KMS-11 (cell line): ENCODE measurements around the gene NEK7.

Experiments used
- H2AFZ ChIP-seq: fragments of 200-600 bp; sonication (generic); 2 replicates; pipeline ENCODE4 v1.6.1; 2016; ENCODE audit warnings: antibody characterized with exemption, mixed run types, low read depth
- H3K27ac ChIP-seq: fragments of 200-600 bp; sonication (generic); 2 replicates; pipeline ENCODE4 v1.6.1; 2016; ENCODE audit warnings: mild to moderate bottlenecking, mixed run types
- H3K27me3 ChIP-seq: fragments of 200-600 bp; sonication (generic); 2 replicates; pipeline ENCODE4 v1.6.1; 2017; ENCODE audit warnings: mild to moderate bottlenecking, low read depth, mixed run types, moderate library complexity; ENCODE audit not compliant: insufficient read depth
- H3K36me3 ChIP-seq: fragments of 200-600 bp; sonication (generic); 2 replicates; pipeline ENCODE4 v1.6.1; 2017; ENCODE audit warnings: mild to moderate bottlenecking, mixed run types; ENCODE audit not compliant: insufficient read depth
- H3K4me1 ChIP-seq: fragments of 200-600 bp; sonication (generic); 2 replicates; pipeline ENCODE4 v1.6.1; 2016; ENCODE audit warnings: mild to moderate bottlenecking, low read depth, mixed run types; ENCODE audit not compliant: poor library complexity, severe bottlenecking
- H3K4me2 ChIP-seq: fragments of 200-600 bp; sonication (generic); 2 replicates; pipeline ENCODE4 v1.7.0; 2016; ENCODE audit warnings: mild to moderate bottlenecking, mixed run types
- H3K4me3 ChIP-seq: fragments of 200-600 bp; sonication (generic); IDR thresholded peaks from 2 replicates; pipeline ENCODE4 v1.6.1; 2017; ENCODE audit warnings: low read depth, low read length, mixed read lengths; ENCODE audit not compliant: insufficient read depth
- H3K79me2 ChIP-seq: fragments of 200-600 bp; sonication (generic); 2 replicates; pipeline ENCODE4 v1.6.1; 2016; ENCODE audit warnings: low read depth, mixed run types; ENCODE audit not compliant: insufficient read depth
- H3K9ac ChIP-seq: fragments of 200-600 bp; sonication (generic); 2 replicates; pipeline ENCODE4 v1.6.1; 2016; ENCODE audit warnings: mild to moderate bottlenecking, mixed run types
- H4K20me1 ChIP-seq: fragments of 200-600 bp; sonication (generic); 2 replicates; pipeline ENCODE4 v1.6.1; 2016; ENCODE audit warnings: mild to moderate bottlenecking, mixed run types; ENCODE audit not compliant: insufficient read depth
- TF ChIP-seq, protein P1 (sequence below): fragments of 200-600 bp; sonication (generic); conservative IDR thresholded peaks from 2 replicates; pipeline ENCODE4 v1.6.1; 2017; ENCODE audit warnings: low read depth, mild to moderate bottlenecking, antibody characterized with exemption, low read length, moderate library complexity, mixed read lengths

The NEK7 gene

DNA sequence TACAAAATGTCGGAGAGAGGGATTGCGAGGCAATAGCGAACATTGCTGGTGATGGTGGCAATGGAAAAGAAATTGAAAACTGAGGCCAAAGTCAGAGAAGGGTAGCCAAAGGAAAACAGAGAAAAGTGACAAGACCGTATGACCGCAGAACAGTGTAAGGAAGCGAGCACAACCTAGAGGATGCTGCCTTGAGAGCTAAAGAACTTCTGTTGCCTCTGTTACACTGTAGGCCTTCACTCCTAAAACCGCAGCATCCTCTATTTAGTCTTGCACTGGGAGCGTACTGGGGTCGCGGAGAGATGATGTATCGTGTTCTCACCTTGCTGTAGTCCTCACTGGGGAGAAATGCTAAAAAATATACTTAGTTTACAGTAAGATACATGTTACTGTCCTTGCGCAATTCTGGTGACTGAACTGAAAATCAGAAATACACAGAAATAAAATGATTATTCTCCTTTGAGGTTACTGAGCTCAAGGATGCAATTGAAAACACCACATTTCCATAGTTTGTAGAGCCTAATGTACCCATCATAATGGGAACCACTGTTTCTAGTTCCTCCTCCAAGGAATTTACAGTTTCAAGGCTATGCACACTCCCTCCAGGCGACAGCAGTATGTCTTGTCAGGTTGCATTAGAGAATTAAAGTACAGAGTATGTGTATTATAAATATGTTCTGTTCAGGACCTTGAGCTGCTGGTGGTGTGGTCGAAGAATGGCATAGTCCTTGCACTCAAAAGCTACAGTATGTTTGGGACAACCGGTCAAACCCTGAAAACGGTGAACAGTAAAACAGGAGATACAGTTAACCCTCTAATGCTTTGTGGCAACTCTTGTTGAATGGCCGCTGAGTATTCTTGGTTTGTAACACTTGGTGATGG is 1.3 kb downstream of the NEK7 start:
- H3K36me3 ChIP-seq = no peaks in the 10 kb centered on the region
- no peaks in the 10 kb centered on the region for H3K27me3 ChIP-seq
- H3K4me2 ChIP-seq = peak overlapping the region; percentile 85
- peak overlapping the region; percentile 95 for H2AFZ ChIP-seq
- H3K4me3 ChIP-seq = peak overlapping the region; percentile 87
- peaks cover 40% of the 10 kb centered on the region for H3K4me1 ChIP-seq
- peaks cover 60% of the 10 kb centered on the region for H3K79me2 ChIP-seq
- H4K20me1 ChIP-seq = 0 out of 2 replicates have a peak, but pooled peaks cover 4% of the 10 kb centered on the region
- peak overlapping the region; percentile 78 for H3K27ac ChIP-seq
- H3K9ac ChIP-seq = peak overlapping the region; percentile 72
- TF ChIP-seq, protein P1, sequence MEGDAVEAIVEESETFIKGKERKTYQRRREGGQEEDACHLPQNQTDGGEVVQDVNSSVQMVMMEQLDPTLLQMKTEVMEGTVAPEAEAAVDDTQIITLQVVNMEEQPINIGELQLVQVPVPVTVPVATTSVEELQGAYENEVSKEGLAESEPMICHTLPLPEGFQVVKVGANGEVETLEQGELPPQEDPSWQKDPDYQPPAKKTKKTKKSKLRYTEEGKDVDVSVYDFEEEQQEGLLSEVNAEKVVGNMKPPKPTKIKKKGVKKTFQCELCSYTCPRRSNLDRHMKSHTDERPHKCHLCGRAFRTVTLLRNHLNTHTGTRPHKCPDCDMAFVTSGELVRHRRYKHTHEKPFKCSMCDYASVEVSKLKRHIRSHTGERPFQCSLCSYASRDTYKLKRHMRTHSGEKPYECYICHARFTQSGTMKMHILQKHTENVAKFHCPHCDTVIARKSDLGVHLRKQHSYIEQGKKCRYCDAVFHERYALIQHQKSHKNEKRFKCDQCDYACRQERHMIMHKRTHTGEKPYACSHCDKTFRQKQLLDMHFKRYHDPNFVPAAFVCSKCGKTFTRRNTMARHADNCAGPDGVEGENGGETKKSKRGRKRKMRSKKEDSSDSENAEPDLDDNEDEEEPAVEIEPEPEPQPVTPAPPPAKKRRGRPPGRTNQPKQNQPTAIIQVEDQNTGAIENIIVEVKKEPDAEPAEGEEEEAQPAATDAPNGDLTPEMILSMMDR = no peak

DNA sequence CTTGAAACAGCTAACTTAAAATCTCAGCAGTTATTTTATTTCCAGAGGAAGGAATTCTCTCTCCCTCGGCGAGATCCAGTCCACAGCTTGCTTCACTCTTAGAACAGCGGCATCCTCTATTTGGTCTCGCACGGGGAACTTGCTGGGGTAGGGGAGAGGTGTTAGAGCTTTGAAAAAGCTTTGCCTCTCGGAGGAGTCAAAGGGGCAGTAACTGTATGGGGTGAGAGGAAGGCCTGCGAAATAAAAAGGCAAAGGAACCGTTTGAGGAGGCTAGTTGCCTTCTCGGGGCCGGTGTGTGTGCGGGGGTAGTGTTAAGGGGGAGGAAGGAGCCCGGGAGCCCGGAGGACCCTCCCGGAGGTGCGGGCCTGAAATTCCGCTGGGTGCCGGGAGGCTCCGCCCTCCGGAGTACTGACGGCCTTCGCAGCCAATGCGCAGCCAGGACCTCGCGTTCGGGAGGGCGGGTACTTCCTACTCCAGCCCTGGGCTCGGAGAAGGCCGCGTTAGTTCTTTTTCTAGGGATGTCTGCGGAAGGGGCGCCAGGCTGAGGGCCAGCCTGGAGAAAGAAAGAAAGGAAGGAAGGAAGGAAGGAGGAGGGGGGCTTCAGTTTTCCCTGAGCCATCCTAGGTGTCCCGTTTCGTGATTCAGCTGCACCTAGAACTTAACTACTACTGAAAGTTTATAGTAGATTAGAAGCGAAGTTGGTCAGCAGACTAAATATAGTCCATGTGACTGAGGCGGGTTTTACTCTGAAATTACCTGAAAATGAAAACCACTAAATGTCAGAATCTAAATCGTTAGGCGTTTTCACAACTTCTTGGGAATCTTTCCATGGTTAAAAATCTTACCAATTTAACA is 2.2 kb downstream of the NEK7 start:
- TF ChIP-seq, protein P1 = no peak
- Histone ChIP-seq H3K4me2 (peak overlapping the region; percentile 85), H3K9ac (peak overlapping the region; percentile 72), H3K27me3 (no peaks in the 10 kb centered on the region), H3K4me3 (peak overlapping the region; percentile 87), H2AFZ (peak overlapping the region; percentile 95), H3K79me2 (peaks cover 69% of the 10 kb centered on the region), H3K36me3 (no peaks in the 10 kb centered on the region), H4K20me1 (0 out of 2 replicates have a peak, but pooled peaks cover 4% of the 10 kb centered on the region), H3K4me1 (peaks cover 40% of the 10 kb centered on the region), H3K27ac (peak overlapping the region; percentile 78)

DNA sequence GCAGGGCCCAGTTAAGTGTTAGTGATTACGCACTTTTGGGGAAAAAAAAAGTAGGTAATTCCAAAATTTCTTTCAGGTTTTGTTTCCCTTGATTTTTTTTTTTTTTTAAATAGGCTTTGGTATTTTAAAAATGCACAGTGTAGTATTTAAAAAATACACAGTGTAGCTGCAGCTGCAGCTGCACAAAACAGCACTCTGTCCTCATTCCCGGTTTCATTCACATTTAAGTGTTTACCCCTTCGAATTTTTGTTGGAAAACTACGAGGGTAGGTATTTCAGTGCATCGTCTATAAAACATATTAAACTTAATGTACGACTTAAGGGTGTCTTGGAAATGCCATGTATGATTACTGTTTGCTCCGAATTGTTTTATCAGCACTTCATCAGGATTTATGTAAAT is 3.4 kb downstream of the NEK7 start:
- Histone ChIP-seq H3K36me3 (no peaks in the 10 kb centered on the region), H3K27ac (peak overlapping the region; percentile 78; the same call in 1 of the 2 replicates), H3K4me3 (no peak overlapping the region), H3K27me3 (no peaks in the 10 kb centered on the region), H3K9ac (peak overlapping the region; percentile 72; the same call in 1 of the 2 replicates), H2AFZ (no peak overlapping the region), H3K79me2 (peaks cover 82% of the 10 kb centered on the region), H4K20me1 (0 out of 2 replicates have a peak, but pooled peaks cover 4% of the 10 kb centered on the region), H3K4me2 (peak overlapping the region; percentile 85), H3K4me1 (peaks cover 41% of the 10 kb centered on the region)
- TF ChIP-seq, protein P1 = no peak

DNA sequence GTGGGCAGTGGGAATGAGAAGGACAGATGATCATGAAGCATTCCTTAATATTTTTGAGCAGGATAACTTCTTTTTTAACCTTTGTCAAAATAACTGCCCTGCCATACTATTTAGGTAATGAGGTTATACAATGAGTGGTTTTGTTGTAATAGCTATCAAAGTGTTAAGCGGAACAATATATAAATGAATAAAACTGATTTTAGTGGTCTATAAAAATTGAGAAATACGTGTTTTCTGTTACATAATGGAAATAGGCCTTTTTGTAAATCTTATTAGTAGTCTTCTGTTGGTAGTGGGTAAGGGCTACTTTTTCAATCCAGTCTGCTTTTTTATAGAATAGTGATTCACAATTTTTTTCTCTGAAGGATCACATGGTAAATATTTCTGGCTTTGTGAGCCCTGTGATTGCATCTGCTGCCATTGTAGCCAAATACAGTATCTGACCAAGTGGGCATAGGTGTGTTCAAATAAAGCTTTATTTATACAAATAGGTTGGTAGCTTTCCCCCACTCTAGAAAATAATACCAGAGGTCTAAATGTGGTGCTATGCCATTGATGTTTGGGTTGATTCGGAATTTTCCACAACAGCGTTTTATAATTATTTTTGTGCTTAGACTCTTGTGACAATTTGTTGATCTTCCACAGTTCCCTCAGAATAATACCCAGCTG is 4.3 kb downstream of the NEK7 start:
- Histone ChIP-seq H3K79me2 (peaks cover 90% of the 10 kb centered on the region), H4K20me1 (0 out of 2 replicates have a peak, but pooled peaks cover 4% of the 10 kb centered on the region)

More for the DNA sequence above, 4.3 kb downstream of the NEK7 start:
- Histone ChIP-seq H3K27me3 (no peaks in the 10 kb centered on the region), H3K36me3 (no peaks in the 10 kb centered on the region), H3K27ac (no peak overlapping the region), H3K4me1 (peaks cover 43% of the 10 kb centered on the region), H3K9ac (no peak overlapping the region), H3K4me3 (no peak overlapping the region), H2AFZ (no peak overlapping the region), H3K4me2 (no peak overlapping the region; the same call in 1 of the 2 replicates)
- TF ChIP-seq, protein P1 = no peak
